ENCODE results near the gene SPTBN4. TPM values are rescaled to one million over a fixed set of nuclear protein-coding genes. Genes with fewer than 3 reads are reported as not detected.

The SPTBN4 gene
- total and polyA plus RNA-seq, 2 donors (not counting 1 experiment from before 2014, with no cell fraction given) = 0.03 to 0.67 TPM

- intact Hi-C loops (cut with micrococcal nuclease) = no loop called here
- CTCF ChIA-PET = interaction anchor here (1.0 to 8.6 kb wide), 2 partner anchors 27 kb away, joined by 3 to 84 read pairs; no protein-coding TSS in a partner anchor
- peaks cover 48 to 62% of the 10 kb centered on the region in 2 donors for H3K4me1 ChIP-seq (ENCODE audit: control insufficient read depth in 2 of 2, insufficient read depth in 2 of 2, low read length in 2 of 2)
- no peak overlapping the region for H3K27ac ChIP-seq (ENCODE audit: low read length in 2 of 2)
- no peak for ATAC-seq (ENCODE audit: low read depth)
- H3K4me1 Mint-ChIP-seq = peaks cover 66% of the 10 kb centered on the region
- H3K4me2 ChIP-seq (replicated peaks; ENCODE audit: low read depth, low read length, poor library complexity, severe bottlenecking) = no peak overlapping the region
- H3K27ac Mint-ChIP-seq = no peak overlapping the region
- peaks cover 0 to 17% (median 0%) of the 10 kb centered on the region in 3 donors for H3K9me3 ChIP-seq (ENCODE audit: control extremely low read depth in 1 of 3, control insufficient read depth in 2 of 3, insufficient read depth in 1 of 3, low read length in 2 of 3)
- 81% methylated on average over 31 of the region's 31 CpGs for WGBS (ENCODE audit: insufficient coverage)
- peak; percentile 16 for DNase-seq
- H3K36me3 ChIP-seq (replicated peaks in 1 of 2; ENCODE audit: control extremely low read depth in 1 of 2, control insufficient read depth in 1 of 2, extremely low read depth in 1 of 2, insufficient read depth in 2 of 2, low read length in 1 of 2) = no peaks in the 10 kb centered on the region
- no peaks in the 10 kb centered on the region for H3K27me3 Mint-ChIP-seq
- POLR2A ChIA-PET = no interaction called here
- H3K9ac ChIP-seq (ENCODE audit: low read length) = no peak overlapping the region
- H3K4me3 Mint-ChIP-seq = peak overlapping the region; percentile 46
- H4K20me1 ChIP-seq (ENCODE audit: control insufficient read depth, insufficient read depth, low read length, poor library complexity, severe bottlenecking) = no peaks in the 10 kb centered on the region
- no peak overlapping the region for H2AFZ ChIP-seq (ENCODE audit: insufficient read depth, low read depth, low read length, poor library complexity, severe bottlenecking)
- H3K4me3 ChIP-seq (ENCODE audit: control extremely low read depth in 1 of 5, extremely low read depth in 1 of 5, insufficient read depth in 1 of 5, low read depth in 2 of 5, low read length in 4 of 5) = no peak overlapping the region
- no peak for TF ChIP-seq CTCF (IDR thresholded peaks at IDR 0.05)
- TF ChIP-seq EZH2 (IDR thresholded peaks at IDR 0.05; ENCODE audit: borderline replicate concordance, insufficient read depth, low read depth, low read length, poor library complexity, severe bottlenecking) = no peak
- peaks cover 0 to 7% (median under 1%) of the 10 kb centered on the region in 4 experiments for H3K27me3 ChIP-seq (replicated peaks in 1 of 4; ENCODE audit: control extremely low read depth in 1 of 4, control insufficient read depth in 3 of 4, insufficient read depth in 4 of 4, low read length in 3 of 4)
- no peaks in the 10 kb centered on the region for H3K79me2 ChIP-seq (ENCODE audit: control insufficient read depth, insufficient read depth, low read length)
- H3K9me3 Mint-ChIP-seq (ENCODE audit: insufficient read depth) = no peaks in the 10 kb centered on the region
Observed at GRCh38 chr19:40607311-40608239, 140.8 kb downstream of the SPTBN4 start.

DNA sequence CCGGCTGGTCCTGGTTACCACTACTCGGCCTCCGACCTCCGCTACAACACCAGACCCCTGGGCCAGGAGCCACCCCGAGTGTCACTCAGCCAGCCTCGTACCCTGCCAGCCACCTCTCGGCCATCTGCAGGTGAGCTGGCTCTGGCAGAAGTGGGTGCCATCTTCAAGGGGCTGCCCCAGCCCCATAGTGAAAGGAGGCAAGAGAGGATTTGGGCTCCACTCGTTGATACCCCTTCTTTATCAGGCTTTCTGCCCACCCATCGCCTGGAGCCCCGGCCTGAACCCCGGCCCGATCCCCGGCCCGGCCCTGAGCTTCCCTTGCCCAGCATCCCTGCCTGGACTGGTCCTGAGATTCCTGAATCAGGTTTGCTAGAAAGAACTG, 141.4 kb downstream of the SPTBN4 start:
- Histone ChIP-seq H3K9me3 (ENCODE audit: control extremely low read depth in 1 of 3, control insufficient read depth in 2 of 3, insufficient read depth in 1 of 3, low read length in 2 of 3) (peaks cover 0 to 22% (median 0%) of the 10 kb centered on the region in 3 donors), H3K27ac (ENCODE audit: low read length in 2 of 2) (no peak overlapping the region), H2AFZ (ENCODE audit: insufficient read depth, low read depth, low read length, poor library complexity, severe bottlenecking) (no peak overlapping the region), H3K4me1 (ENCODE audit: control insufficient read depth in 2 of 2, insufficient read depth in 2 of 2, low read length in 2 of 2) (peaks cover 46 to 60% of the 10 kb centered on the region in 2 donors), H4K20me1 (ENCODE audit: control insufficient read depth, insufficient read depth, low read length, poor library complexity, severe bottlenecking) (no peaks in the 10 kb centered on the region), H3K36me3 (replicated peaks in 1 of 2; ENCODE audit: control extremely low read depth in 1 of 2, control insufficient read depth in 1 of 2, extremely low read depth in 1 of 2, insufficient read depth in 2 of 2, low read length in 1 of 2) (no peaks in the 10 kb centered on the region), H3K4me2 (replicated peaks; ENCODE audit: low read depth, low read length, poor library complexity, severe bottlenecking) (no peak overlapping the region), H3K4me3 (ENCODE audit: control extremely low read depth in 1 of 5, extremely low read depth in 1 of 5, insufficient read depth in 1 of 5, low read depth in 2 of 5, low read length in 4 of 5) (no peak overlapping the region), H3K27me3 (replicated peaks in 1 of 4; ENCODE audit: control extremely low read depth in 1 of 4, control insufficient read depth in 3 of 4, insufficient read depth in 4 of 4, low read length in 3 of 4) (peaks cover 0 to 4% (median 0%) of the 10 kb centered on the region in 4 experiments), H3K9ac (ENCODE audit: low read length) (no peak overlapping the region), H3K79me2 (ENCODE audit: control insufficient read depth, insufficient read depth, low read length) (no peaks in the 10 kb centered on the region)
- no peak for TF ChIP-seq EZH2 (IDR thresholded peaks at IDR 0.05; ENCODE audit: borderline replicate concordance, insufficient read depth, low read depth, low read length, poor library complexity, severe bottlenecking)
- no peak for TF ChIP-seq CTCF (IDR thresholded peaks at IDR 0.05)
- Mint-ChIP-seq H3K9me3 (ENCODE audit: insufficient read depth) (no peaks in the 10 kb centered on the region), H3K27ac (no peak overlapping the region), H3K4me3 (peak overlapping the region; percentile 46), H3K27me3 (no peaks in the 10 kb centered on the region), H3K4me1 (peaks cover 62% of the 10 kb centered on the region)
- ATAC-seq (ENCODE audit: low read depth) (no peak), DNase-seq (peak; percentile 14)
- 96% methylated on average over 13 of the region's 14 CpGs for WGBS (ENCODE audit: insufficient coverage)
- POLR2A ChIA-PET = no interaction called here
- CTCF ChIA-PET = interaction anchor here (0.7 to 1.0 kb wide), 2 partner anchors 26 to 654 kb away, joined by 3 read pairs; no protein-coding TSS in a partner anchor
- intact Hi-C loops (cut with micrococcal nuclease) = no loop called here

All from B cell (primary cell).